Erythroblast (primary cell): Measurements from ENCODE around the gene ANP32B.

Experiments used
- GATA1 ChIP-seq: IDR thresholded peaks from 2 replicates; pipeline ENCODE4 v1.6.1; 2011; ENCODE audit warnings: low read depth, mild to moderate bottlenecking, control low read depth, low read length, moderate library complexity
- POLR2A ChIP-seq: IDR thresholded peaks from 2 replicates; pipeline ENCODE4 v1.6.1; 2011; ENCODE audit warnings: mild to moderate bottlenecking, low read length

- TF ChIP-seq POLR2A (no peak), GATA1 (no peak)
These were observed 35.2 kb downstream of the ANP32B start for GRCh38 chr9:98018347-98018746.
